T-helper 22 cell (primary cell): ENCODE measurements around the gene CDH12.

ENCODE experiments used
- DNase-seq: peaks from one replicate; pipeline ENCODE4 v3.0.0-alpha.2; 2020; ENCODE audit warnings: low read depth

Gene CDH12

DNA sequence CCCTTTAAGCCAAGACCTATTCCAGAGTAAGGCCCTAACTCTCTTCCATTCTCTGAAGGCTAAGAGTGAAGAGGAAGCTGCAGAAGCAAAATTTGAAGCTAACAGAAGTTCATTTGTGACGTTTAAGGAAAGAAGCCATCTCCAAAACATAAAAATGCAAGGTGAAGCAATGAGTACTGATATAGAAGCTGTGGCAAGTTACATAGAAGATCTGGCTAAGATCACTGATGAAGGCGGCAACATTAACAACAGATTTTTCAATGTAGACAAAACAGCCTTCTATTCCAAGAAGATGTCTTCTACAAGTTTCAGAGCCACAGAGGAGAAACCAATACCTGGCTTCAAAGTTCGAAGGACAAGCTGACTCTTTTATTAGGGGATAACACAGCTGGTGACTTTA, 1143.4 kb downstream of the CDH12 start:
- DNase-seq, result no peak

DNA sequence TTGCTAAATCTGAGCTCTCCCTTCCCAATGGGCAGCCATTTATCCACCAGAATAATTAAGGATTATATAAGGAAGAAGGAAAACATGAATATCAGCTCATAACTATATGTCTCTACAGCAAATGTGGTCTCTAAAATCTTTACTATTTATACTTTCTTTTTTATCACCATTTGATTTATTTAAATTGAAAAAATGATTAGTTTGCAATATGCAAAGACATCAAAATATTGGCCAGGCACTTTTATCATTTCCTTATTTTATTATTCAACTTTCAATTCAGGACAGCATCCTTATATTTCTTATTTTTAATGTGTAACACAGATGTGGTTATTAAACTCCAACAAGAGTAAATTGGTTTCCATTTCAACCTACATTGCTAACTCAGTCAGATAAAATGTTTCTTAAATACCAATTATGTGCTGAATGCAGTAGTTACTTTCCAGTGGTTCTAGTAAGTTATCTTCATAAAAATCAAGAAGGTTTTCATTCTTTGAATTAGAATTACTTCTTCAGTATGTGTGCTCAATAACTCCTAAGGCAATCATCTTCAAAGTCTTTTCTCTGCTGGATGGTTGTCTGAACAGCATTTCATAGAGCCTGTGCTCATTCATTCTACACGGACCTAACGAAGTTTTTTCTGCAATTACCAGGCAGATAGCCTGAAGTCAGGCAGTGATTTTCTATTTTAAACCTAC, 1148.0 kb downstream of the CDH12 start:
- DNase-seq, result no peak

DNA sequence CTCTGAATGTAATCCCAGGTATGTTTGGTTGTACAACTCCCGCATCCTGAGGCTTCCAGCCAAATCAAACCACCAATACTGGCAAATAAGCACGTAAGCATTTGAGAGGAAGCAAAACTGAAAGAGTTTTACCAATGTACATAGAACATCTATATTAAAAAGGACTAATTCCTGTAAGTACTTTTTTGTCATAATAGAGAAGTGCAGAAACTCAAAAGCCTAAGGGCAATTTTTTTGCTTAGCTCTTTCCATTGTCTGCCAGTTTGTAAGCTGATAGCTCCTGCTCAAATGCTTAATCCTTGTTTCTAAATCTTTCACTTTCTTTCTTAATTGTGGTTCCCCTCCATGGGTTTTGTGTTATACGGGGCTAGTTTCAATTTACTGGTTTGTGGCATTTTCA, 1151.8 kb downstream of the CDH12 start:
- DNase-seq, result no peak
